Lower lobe of right lung (tissue), 2 donors: ENCODE results near the gene OR4C12. TPM values are rescaled to one million over a fixed set of nuclear protein-coding genes. Genes with fewer than 3 reads are reported as not detected.
A peak's percentile ranks its signal among the peaks of the same experiment; 100 is the strongest.
"Not testable (repeated sequence)": the region's sequence is repeated elsewhere in the genome, so short reads cannot be mapped to it uniquely, and the experiment has no call there.

Experiments
- ATAC-seq, 2 donors: fragments of 200-7000 bp; cut with Tn5 transposase; one replicate each; pipeline ENCODE4 v1.9.1; 2020 to 2022; ENCODE audit warnings: mild to moderate bottlenecking in 2 of 2, moderate library complexity in 2 of 2
- DNase-seq: peaks from one replicate; pipeline ENCODE4 v3.0.0-alpha.2; 2020
- H3K27ac ChIP-seq: fragments of 200-600 bp; one replicate; pipeline ENCODE4 v1.8.0; 2022
- H3K27me3 ChIP-seq: fragments of 200-600 bp; one replicate; pipeline ENCODE4 v1.8.0; 2022; ENCODE audit warnings: low read depth
- H3K36me3 ChIP-seq: fragments of 200-600 bp; one replicate; pipeline ENCODE4 v1.8.0; 2022; ENCODE audit warnings: mild to moderate bottlenecking
- H3K4me1 ChIP-seq: fragments of 200-600 bp; one replicate; pipeline ENCODE4 v1.8.0; 2022
- H3K4me3 ChIP-seq: fragments of 200-600 bp; one replicate; pipeline ENCODE4 v1.8.0; 2022; ENCODE audit warnings: mild to moderate bottlenecking
- H3K9me3 ChIP-seq: fragments of 200-600 bp; one replicate; pipeline ENCODE4 v1.8.0; 2022
- CTCF ChIP-seq: fragments of 200-600 bp; IDR thresholded peaks from one replicate; pipeline ENCODE4 v1.8.0; 2022; ENCODE audit warnings: antibody characterized with exemption, mild to moderate bottlenecking
- intact Hi-C: fragments of 100-400 bp; cut with DNase I; formaldehyde crosslinking; loops from one replicate; pipeline ENCODE4 v1.11.0; 2022
- long read RNA-seq: library from polyadenylated mRNA; unstranded; transcript quantifications from one replicate; pipeline ENCODE4 v2.0.0, GENCODE V29; 2021
- total RNA-seq: library from RNA; stranded (reverse); fragmentation: NEBNext Ultra II Directional; extraction: Animal tissue kit (Norgen Biotek cat#: 25700); gene quantifications from one replicate; pipeline ENCODE4 v1.2.1, GENCODE V29; 2021
- donor health status: DM: no; HTN: yes; CAD: no; lungs with severe emphysema.

OR4C12 gene
- total RNA-seq: not detected
- long read RNA-seq: 0 reads

GRCh38 chr11:49982435-49982834 is at the start of gene OR4C12:
TSS of gene OR4C12 (minus strand) at chr11:49982535. CDS start at chr11:49982501, 34 bp downstream.
- intact Hi-C loops, H3K27me3 ChIP-seq, H3K27ac ChIP-seq, DNase-seq, ATAC-seq, H3K4me1 ChIP-seq, H3K4me3 ChIP-seq, H3K9me3 ChIP-seq, H3K36me3 ChIP-seq: not testable (repeated sequence)

GRCh38 chr11:50030193-50030592 is 47.9 kb upstream of the OR4C12 start:
- Histone ChIP-seq H3K4me3 (no peak overlapping the region), H3K36me3 (no peaks in the 10 kb centered on the region), H3K4me1 (no peaks in the 10 kb centered on the region), H3K27ac (no peak overlapping the region), H3K9me3 (no peaks in the 10 kb centered on the region), H3K27me3 (no peaks in the 10 kb centered on the region)
- ATAC-seq (peak; percentile 67 to 91), DNase-seq (no peak)
- no peak for TF ChIP-seq CTCF
- intact Hi-C loops: no loop called here

GRCh38 chr11:49995565-49995964 is 13.2 kb upstream of the OR4C12 start:
- ATAC-seq (peak; percentile 49 to 52), DNase-seq (no peak)
- TF ChIP-seq CTCF: peak; percentile 47
- no peaks in the 10 kb centered on the region for H3K4me1 ChIP-seq
- no peak overlapping the region for H3K27ac ChIP-seq
- no peak overlapping the region for H3K4me3 ChIP-seq
- no peaks in the 10 kb centered on the region for H3K36me3 ChIP-seq
- peaks cover 9% of the 10 kb centered on the region for H3K9me3 ChIP-seq
- intact Hi-C loops: no loop called here
- no peaks in the 10 kb centered on the region for H3K27me3 ChIP-seq

- intact Hi-C loops, H3K4me3 ChIP-seq, DNase-seq, H3K4me1 ChIP-seq, H3K36me3 ChIP-seq, H3K9me3 ChIP-seq, H3K27ac ChIP-seq, ATAC-seq, H3K27me3 ChIP-seq: not testable (repeated sequence)
Observed at GRCh38 chr11:49973439-49973838, 8.9 kb downstream of the OR4C12 start.

GRCh38 chr11:49952091-49952490 is 30.2 kb downstream of the OR4C12 start, which contains the start of gene OR4C13:
TSS of gene OR4C13 (plus strand) at chr11:49952391. CDS start at chr11:49952423, 32 bp downstream.
- TF ChIP-seq CTCF: no peak

GRCh38 chr11:49948701-49949100 is 33.6 kb downstream of the OR4C12 start:
- DNase-seq, H3K4me1 ChIP-seq, ATAC-seq, H3K4me3 ChIP-seq, H3K9me3 ChIP-seq, intact Hi-C loops, H3K27me3 ChIP-seq, H3K36me3 ChIP-seq, H3K27ac ChIP-seq: not testable (repeated sequence)

More at GRCh38 chr11:49952091-49952490, 30.2 kb downstream of the OR4C12 start, which contains the start of gene OR4C13:
- H3K27ac ChIP-seq: no peak within 1 kb of the TSS
- DNase-seq (no peak), ATAC-seq (no peak)
- no peak within 1 kb of the TSS for H3K4me3 ChIP-seq
- intact Hi-C loops: no loop called here
- no peaks in the 10 kb centered on the region for H3K4me1 ChIP-seq
- H3K36me3 ChIP-seq: no peaks in the 10 kb centered on the region
- H3K9me3 ChIP-seq: no peaks in the 10 kb centered on the region
- H3K27me3 ChIP-seq: no peaks in the 10 kb centered on the region

Other genes with a start within 250 kb of the OR4C12 start
- not detected for gene OR4C13, start 30.1 kb downstream of the OR4C12 start, total RNA-seq
- not detected for gene OR4C45, start 50.3 kb upstream of the OR4C12 start, total RNA-seq